ENCODE measurements around the gene CSTF2.
"Not testable (repeated sequence)": the region's sequence is repeated elsewhere in the genome, so short reads cannot be mapped to it uniquely, and the experiment has no call there.

Gene CSTF2

GRCh38 chrX:100819837-100820666, at the start of gene CSTF2:
TSS of gene CSTF2 (plus strand) at chrX:100820391. CDS start at chrX:100820417, 26 bp downstream.
- DNase-seq = peak; percentile 81

GRCh38 chrX:100796371-100796770, 23.8 kb upstream of the CSTF2 start:
- DNase-seq = not testable (repeated sequence)

GRCh38 chrX:100797359-100797758, 22.8 kb upstream of the CSTF2 start:
- DNase-seq = no peak

- no peak for DNase-seq
These were observed 21.5 kb upstream of the CSTF2 start for GRCh38 chrX:100798484-100799214.

- DNase-seq = no peak
These were observed 17.3 kb upstream of the CSTF2 start for GRCh38 chrX:100802843-100803242.

- no peak for DNase-seq
These were observed 15.4 kb upstream of the CSTF2 start for GRCh38 chrX:100804780-100805179.

GRCh38 chrX:100808265-100808664, 11.9 kb upstream of the CSTF2 start:
- DNase-seq = not testable (repeated sequence)

GRCh38 chrX:100812216-100813158, 7.7 kb upstream of the CSTF2 start:
- no peak for DNase-seq

GRCh38 chrX:100817340-100817739, 2.9 kb upstream of the CSTF2 start:
- no peak for DNase-seq

- DNase-seq = no peak
These were observed 706 bp upstream of the CSTF2 start for GRCh38 chrX:100819534-100819836.

- peak; percentile 65 for DNase-seq
These were observed 9.5 kb downstream of the CSTF2 start for GRCh38 chrX:100829730-100830129.

- no peak for DNase-seq
These were observed 10.0 kb downstream of the CSTF2 start for GRCh38 chrX:100830143-100830542.

GRCh38 chrX:100830547-100830946, 10.4 kb downstream of the CSTF2 start:
- no peak for DNase-seq

- no peak for DNase-seq
These were observed 11.2 kb downstream of the CSTF2 start for GRCh38 chrX:100831219-100831946.

- DNase-seq = no peak
These were observed 30.1 kb downstream of the CSTF2 start for GRCh38 chrX:100850317-100850716.

- no peak for DNase-seq
These were observed 32.6 kb downstream of the CSTF2 start for GRCh38 chrX:100852810-100853209.

- no peak for DNase-seq
These were observed 43.2 kb downstream of the CSTF2 start for GRCh38 chrX:100863326-100863864.

- DNase-seq = peak; percentile 26
These were observed 44.6 kb downstream of the CSTF2 start for GRCh38 chrX:100864657-100865391.

- DNase-seq = no peak
These were observed 48.1 kb downstream of the CSTF2 start for GRCh38 chrX:100868273-100868672.

- DNase-seq = no peak
These were observed 50.3 kb downstream of the CSTF2 start for GRCh38 chrX:100870527-100870926.
